Osteoblast (primary cell): ENCODE measurements around the gene CMIP. TPM values are rescaled to one million over a fixed set of nuclear protein-coding genes. Genes with fewer than 3 reads are reported as not detected.

Source experiments
- DNase-seq: peaks from one replicate; pipeline ENCODE4 v3.0.0; 2011; ENCODE audit warnings: low spot score, mixed read lengths; ENCODE audit not compliant: insufficient read length; ENCODE audit errors: missing footprints
- H2AFZ ChIP-seq: 2 replicates; pipeline ENCODE4 v1.6.0; 2011; ENCODE audit warnings: mild to moderate bottlenecking, low read length
- H3K27ac ChIP-seq: 2 replicates; pipeline ENCODE4 v1.5.1; 2011; ENCODE audit warnings: mild to moderate bottlenecking, low read depth, low read length, moderate library complexity
- H3K27me3 ChIP-seq: 2 replicates; pipeline ENCODE4 v1.6.0; 2012; ENCODE audit warnings: mild to moderate bottlenecking, control low read depth, inconsistent platforms, low read length, moderate library complexity; ENCODE audit not compliant: insufficient read depth
- H3K36me3 ChIP-seq: 2 replicates; pipeline ENCODE4 v1.5.1; 2011; ENCODE audit warnings: mild to moderate bottlenecking, low read length, control low read depth, moderate library complexity; ENCODE audit not compliant: insufficient read depth
- H3K4me1 ChIP-seq: 2 replicates; pipeline ENCODE4 v1.5.1; 2011; ENCODE audit warnings: mild to moderate bottlenecking, low read length, control low read depth, moderate library complexity; ENCODE audit not compliant: insufficient read depth
- H3K4me2 ChIP-seq: 2 replicates; pipeline ENCODE4 v1.6.0; 2011; ENCODE audit warnings: mild to moderate bottlenecking, low read length; ENCODE audit not compliant: insufficient read depth
- H3K4me3 ChIP-seq: fragments of 200-600 bp; sonication (generic); 3 replicates; pipeline ENCODE4 v1.5.1; 2012; ENCODE audit warnings: mild to moderate bottlenecking, low read length, inconsistent platforms; ENCODE audit not compliant: insufficient read depth
- H3K79me2 ChIP-seq: 2 replicates; pipeline ENCODE4 v1.6.0; 2012; ENCODE audit warnings: mild to moderate bottlenecking, low read length, control low read depth, inconsistent platforms; ENCODE audit not compliant: insufficient read depth
- H3K9me3 ChIP-seq: 2 replicates; pipeline ENCODE4 v1.5.1; 2011; ENCODE audit warnings: low read depth, low read length, control low read depth
- H4K20me1 ChIP-seq: 2 replicates; pipeline ENCODE4 v1.6.0; 2012; ENCODE audit warnings: mild to moderate bottlenecking, low read length, control low read depth; ENCODE audit not compliant: insufficient read depth
- total RNA-seq: library from RNA; depleted of rRNA; stranded (reverse); fragments of >200 nt; gene quantifications from 2 replicates; pipeline ENCODE4 v1.2.3, GENCODE V29; 2012
- TF ChIP-seq, protein P1 (sequence below): IDR thresholded peaks from 2 replicates; pipeline ENCODE4 v1.5.1; 2011; ENCODE audit warnings: mild to moderate bottlenecking, low read depth, low read length, moderate library complexity; ENCODE audit errors: extremely low read depth

Gene CMIP
- total RNA-seq, 1 donor = 8.3 TPM

DNA sequence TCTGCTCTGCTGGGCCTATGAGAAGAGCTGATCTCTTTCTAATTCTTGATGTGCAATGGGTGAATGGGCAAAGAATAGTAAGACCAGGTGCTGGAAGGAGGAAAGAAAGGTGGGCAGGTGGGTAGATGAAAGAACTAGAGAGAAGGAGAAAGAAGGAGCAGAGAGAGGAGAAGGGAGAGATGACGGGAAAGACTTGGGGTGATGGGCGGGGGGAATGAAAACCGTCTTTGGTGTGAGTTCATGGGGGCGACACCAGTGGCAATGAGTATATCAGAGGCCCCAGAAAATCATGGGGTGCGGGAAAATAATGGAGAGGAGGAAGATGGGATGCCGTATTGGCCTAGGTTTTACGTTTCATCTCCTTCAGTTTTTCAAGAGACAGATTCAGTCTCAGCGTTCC lies 205.7 kb downstream of the CMIP start:
- TF ChIP-seq, protein P1, sequence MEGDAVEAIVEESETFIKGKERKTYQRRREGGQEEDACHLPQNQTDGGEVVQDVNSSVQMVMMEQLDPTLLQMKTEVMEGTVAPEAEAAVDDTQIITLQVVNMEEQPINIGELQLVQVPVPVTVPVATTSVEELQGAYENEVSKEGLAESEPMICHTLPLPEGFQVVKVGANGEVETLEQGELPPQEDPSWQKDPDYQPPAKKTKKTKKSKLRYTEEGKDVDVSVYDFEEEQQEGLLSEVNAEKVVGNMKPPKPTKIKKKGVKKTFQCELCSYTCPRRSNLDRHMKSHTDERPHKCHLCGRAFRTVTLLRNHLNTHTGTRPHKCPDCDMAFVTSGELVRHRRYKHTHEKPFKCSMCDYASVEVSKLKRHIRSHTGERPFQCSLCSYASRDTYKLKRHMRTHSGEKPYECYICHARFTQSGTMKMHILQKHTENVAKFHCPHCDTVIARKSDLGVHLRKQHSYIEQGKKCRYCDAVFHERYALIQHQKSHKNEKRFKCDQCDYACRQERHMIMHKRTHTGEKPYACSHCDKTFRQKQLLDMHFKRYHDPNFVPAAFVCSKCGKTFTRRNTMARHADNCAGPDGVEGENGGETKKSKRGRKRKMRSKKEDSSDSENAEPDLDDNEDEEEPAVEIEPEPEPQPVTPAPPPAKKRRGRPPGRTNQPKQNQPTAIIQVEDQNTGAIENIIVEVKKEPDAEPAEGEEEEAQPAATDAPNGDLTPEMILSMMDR = no peak
- peaks cover 37% of the 10 kb centered on the region for H4K20me1 ChIP-seq
- H3K4me1 ChIP-seq = peaks cover 20% of the 10 kb centered on the region
- H2AFZ ChIP-seq = no peak overlapping the region
- no peaks in the 10 kb centered on the region for H3K9me3 ChIP-seq
- peaks cover 9% of the 10 kb centered on the region for H3K79me2 ChIP-seq
- H3K27me3 ChIP-seq = no peaks in the 10 kb centered on the region
- H3K27ac ChIP-seq = no peak overlapping the region
- no peak overlapping the region for H3K4me2 ChIP-seq
- peaks cover 4% of the 10 kb centered on the region for H3K36me3 ChIP-seq
- no peak for DNase-seq
- H3K4me3 ChIP-seq = no peak overlapping the region

DNA sequence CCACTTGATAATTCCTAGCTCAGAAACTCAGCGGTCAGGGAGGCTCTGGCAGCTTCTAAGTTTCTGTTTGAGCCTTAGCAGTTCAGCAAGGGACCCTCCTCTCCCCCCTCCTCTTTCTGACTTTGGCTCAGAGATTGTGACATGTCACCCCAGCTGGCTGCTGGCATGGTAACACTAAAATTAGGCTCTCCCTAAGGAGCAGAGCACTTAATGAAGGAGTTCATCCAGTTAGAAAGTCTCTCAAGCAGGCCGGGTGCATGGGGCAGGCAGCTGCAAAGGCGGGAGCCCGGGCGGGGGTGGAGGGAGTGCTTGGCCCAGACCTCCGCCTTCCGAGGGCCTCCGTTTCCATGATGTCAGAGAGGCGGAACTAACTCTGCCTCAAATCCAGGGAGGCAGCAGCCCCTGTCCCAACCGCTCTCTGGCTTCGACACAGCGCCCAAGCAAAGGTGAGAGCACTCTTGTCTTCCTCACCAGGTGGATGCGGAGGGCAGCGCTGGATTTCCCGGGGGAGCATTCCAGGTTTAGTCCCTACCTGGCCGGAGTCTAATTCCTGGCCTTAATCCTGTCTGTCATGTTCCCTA lies 206.5 kb downstream of the CMIP start:
- Histone ChIP-seq H4K20me1 (peaks cover 31% of the 10 kb centered on the region), H3K9me3 (no peaks in the 10 kb centered on the region), H2AFZ (no peak overlapping the region), H3K4me2 (no peak overlapping the region), H3K27ac (no peak overlapping the region), H3K36me3 (peaks cover 4% of the 10 kb centered on the region), H3K79me2 (peaks cover 7% of the 10 kb centered on the region), H3K27me3 (no peaks in the 10 kb centered on the region), H3K4me1 (peaks cover 14% of the 10 kb centered on the region), H3K4me3 (no peak overlapping the region)
- TF ChIP-seq, protein P1 = no peak
- no peak for DNase-seq

DNA sequence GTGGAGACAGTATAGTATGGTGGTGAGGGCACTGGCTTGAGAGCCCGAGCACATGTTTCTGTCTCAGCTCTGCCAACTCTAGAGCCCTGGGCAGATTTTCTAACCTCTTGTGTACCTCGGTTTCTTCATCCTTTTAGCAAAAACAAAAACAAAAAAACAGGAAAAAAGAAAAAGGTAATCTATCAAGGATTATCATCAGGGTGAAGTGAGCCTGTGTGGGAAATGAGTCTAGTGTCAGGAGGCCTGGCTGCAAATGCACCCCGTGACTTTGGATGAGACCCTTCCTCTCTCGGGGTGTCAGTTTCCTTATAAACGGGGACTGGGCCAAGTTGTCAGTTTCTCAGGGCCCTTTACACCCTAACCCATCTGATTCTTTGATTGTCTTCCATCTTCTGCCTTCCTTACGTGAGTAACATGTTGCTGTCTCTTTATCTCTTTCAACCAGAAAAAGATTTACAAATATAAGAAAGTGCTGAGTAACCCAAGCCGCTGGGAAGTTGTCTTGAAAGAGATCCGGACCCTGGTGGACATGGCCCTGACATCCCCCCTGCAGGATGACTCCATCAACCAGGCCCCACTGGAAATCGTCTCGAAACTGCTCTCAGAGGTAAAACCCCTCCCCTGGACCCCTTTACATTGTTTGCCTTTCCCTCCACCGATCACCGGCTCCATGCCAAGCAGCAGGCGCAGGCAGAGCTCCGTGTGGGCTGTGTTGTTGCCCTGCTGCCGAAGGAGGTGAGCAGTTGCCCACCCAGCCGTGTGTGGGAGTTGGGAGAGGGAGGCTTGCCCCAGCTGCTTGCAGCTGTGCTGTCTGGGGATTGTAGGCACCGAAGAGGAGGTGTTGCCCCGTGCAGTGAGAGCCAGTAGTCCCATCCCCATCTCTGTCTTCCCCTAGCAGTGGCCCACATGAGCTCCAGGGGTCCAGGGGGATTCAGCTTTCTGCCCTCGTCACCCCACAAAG lies 207.4 kb downstream of the CMIP start:
- H4K20me1 ChIP-seq = peaks cover 26% of the 10 kb centered on the region
- peaks cover 4% of the 10 kb centered on the region for H3K36me3 ChIP-seq
- H3K4me2 ChIP-seq = no peak overlapping the region
- H3K4me1 ChIP-seq = peaks cover 6% of the 10 kb centered on the region
- no peaks in the 10 kb centered on the region for H3K27me3 ChIP-seq
- no peak overlapping the region for H2AFZ ChIP-seq
- no peaks in the 10 kb centered on the region for H3K9me3 ChIP-seq
- H3K27ac ChIP-seq = no peak overlapping the region
- TF ChIP-seq, protein P1 = no peak
- no peak overlapping the region for H3K4me3 ChIP-seq
- DNase-seq = no peak
- peaks cover 7% of the 10 kb centered on the region for H3K79me2 ChIP-seq
